ENCODE measurements around the gene PAN2.

- TF ChIP-seq CTCF (IDR thresholded peaks at IDR 0.05) (no peak), POLR2A (IDR thresholded peaks at IDR 0.05) (no peak)
Measured at GRCh38 chr12:56278905-56279304, 54.9 kb downstream of the PAN2 start.
